ENCODE results near the gene TSPYL6. TPM values are rescaled to one million over a fixed set of nuclear protein-coding genes. Genes with fewer than 3 reads are reported as not detected.

TSPYL6 gene
- total RNA-seq, 2 donors from 2014 or later = not detected

- Histone ChIP-seq H3K36me3 (ENCODE audit: control insufficient read depth, insufficient read depth, low read length) (no peaks in the 10 kb centered on the region), H3K27me3 (ENCODE audit: control insufficient read depth, insufficient read depth, low read length, poor library complexity, severe bottlenecking) (peaks cover 62% of the 10 kb centered on the region), H3K9ac (ENCODE audit: extremely low read depth, low read length, poor library complexity, severe bottlenecking) (no peak overlapping the region), H3K9me3 (ENCODE audit: control insufficient read depth, low read length) (no peaks in the 10 kb centered on the region), H3K4me3 (ENCODE audit: low read length) (no peak overlapping the region), H3K27ac (ENCODE audit: low read depth, low read length) (no peak overlapping the region), H3K4me1 (ENCODE audit: control insufficient read depth, insufficient read depth, low read length) (peaks cover under 1% of the 10 kb centered on the region)
- DNase-seq = no peak
- WGBS, 2 experiments (ENCODE audit: insufficient coverage in 1 of 2, insufficient read length in 1 of 2) = 94 to 100% methylated on average over 2 to 3 of the region's 3 CpGs
- H3K27me3 Mint-ChIP-seq (ENCODE audit: insufficient read depth) = peaks cover 66% of the 10 kb centered on the region
- H3K36me3 Mint-ChIP-seq (ENCODE audit: low read depth) = no peaks in the 10 kb centered on the region
- H3K4me3 Mint-ChIP-seq = no peak overlapping the region
- H3K27ac Mint-ChIP-seq = no peak overlapping the region
- TF ChIP-seq, protein P1, sequence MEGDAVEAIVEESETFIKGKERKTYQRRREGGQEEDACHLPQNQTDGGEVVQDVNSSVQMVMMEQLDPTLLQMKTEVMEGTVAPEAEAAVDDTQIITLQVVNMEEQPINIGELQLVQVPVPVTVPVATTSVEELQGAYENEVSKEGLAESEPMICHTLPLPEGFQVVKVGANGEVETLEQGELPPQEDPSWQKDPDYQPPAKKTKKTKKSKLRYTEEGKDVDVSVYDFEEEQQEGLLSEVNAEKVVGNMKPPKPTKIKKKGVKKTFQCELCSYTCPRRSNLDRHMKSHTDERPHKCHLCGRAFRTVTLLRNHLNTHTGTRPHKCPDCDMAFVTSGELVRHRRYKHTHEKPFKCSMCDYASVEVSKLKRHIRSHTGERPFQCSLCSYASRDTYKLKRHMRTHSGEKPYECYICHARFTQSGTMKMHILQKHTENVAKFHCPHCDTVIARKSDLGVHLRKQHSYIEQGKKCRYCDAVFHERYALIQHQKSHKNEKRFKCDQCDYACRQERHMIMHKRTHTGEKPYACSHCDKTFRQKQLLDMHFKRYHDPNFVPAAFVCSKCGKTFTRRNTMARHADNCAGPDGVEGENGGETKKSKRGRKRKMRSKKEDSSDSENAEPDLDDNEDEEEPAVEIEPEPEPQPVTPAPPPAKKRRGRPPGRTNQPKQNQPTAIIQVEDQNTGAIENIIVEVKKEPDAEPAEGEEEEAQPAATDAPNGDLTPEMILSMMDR (conservative IDR thresholded peaks at IDR 0.05) = no peak
- no peaks in the 10 kb centered on the region for H3K9me3 Mint-ChIP-seq
- H3K4me1 Mint-ChIP-seq = peaks cover 11% of the 10 kb centered on the region
These were observed 28.8 kb upstream of the TSPYL6 start for GRCh38 chr2:54284826-54285225.

- H3K4me3 ChIP-seq (ENCODE audit: low read length) = no peak overlapping the region
- WGBS, 2 experiments (ENCODE audit: insufficient coverage in 1 of 2, insufficient read length in 1 of 2) = 34 to 40% methylated on average over 1 of the region's 2 CpGs
These were observed 23.4 kb upstream of the TSPYL6 start for GRCh38 chr2:54279385-54279784.

GRCh38 chr2:54275541-54275940 lies 19.5 kb upstream of the TSPYL6 start:
- no peak overlapping the region for H3K4me3 ChIP-seq (ENCODE audit: low read length)
- no peaks in the 10 kb centered on the region for H3K36me3 ChIP-seq (ENCODE audit: control insufficient read depth, insufficient read depth, low read length)
- Mint-ChIP-seq H3K4me3 (no peak overlapping the region), H3K4me1 (peaks cover 17% of the 10 kb centered on the region), H3K27ac (no peak overlapping the region), H3K27me3 (ENCODE audit: insufficient read depth) (peaks cover under 1% of the 10 kb centered on the region), H3K9me3 (no peaks in the 10 kb centered on the region), H3K36me3 (ENCODE audit: low read depth) (peaks cover 3% of the 10 kb centered on the region)
- H3K27ac ChIP-seq (ENCODE audit: low read depth, low read length) = no peak overlapping the region
- no peaks in the 10 kb centered on the region for H3K9me3 ChIP-seq (ENCODE audit: control insufficient read depth, low read length)
- H3K4me1 ChIP-seq (ENCODE audit: control insufficient read depth, insufficient read depth, low read length) = no peaks in the 10 kb centered on the region
- no peak for DNase-seq
- no peak overlapping the region for H3K9ac ChIP-seq (ENCODE audit: extremely low read depth, low read length, poor library complexity, severe bottlenecking)
- TF ChIP-seq, protein P1 (conservative IDR thresholded peaks at IDR 0.05) = no peak
- H3K27me3 ChIP-seq (ENCODE audit: control insufficient read depth, insufficient read depth, low read length, poor library complexity, severe bottlenecking) = peaks cover 2% of the 10 kb centered on the region
- 88% methylated on average over 2 of the region's 2 CpGs; no CpG with 5 or more reads in 1 of the 2 experiments for WGBS, 2 experiments (ENCODE audit: insufficient coverage in 1 of 2, insufficient read length in 1 of 2)

More at GRCh38 chr2:54279385-54279784, 23.4 kb upstream of the TSPYL6 start:
- TF ChIP-seq, protein P1 (conservative IDR thresholded peaks at IDR 0.05) = peak; percentile 69
- no peaks in the 10 kb centered on the region for H3K36me3 Mint-ChIP-seq (ENCODE audit: low read depth)
- peaks cover 15% of the 10 kb centered on the region for H3K27me3 Mint-ChIP-seq (ENCODE audit: insufficient read depth)
- H3K27ac Mint-ChIP-seq = no peak overlapping the region
- peaks cover 15% of the 10 kb centered on the region for H3K4me1 Mint-ChIP-seq
- DNase-seq = peak; percentile 59
- Histone ChIP-seq H3K9ac (ENCODE audit: extremely low read depth, low read length, poor library complexity, severe bottlenecking) (no peak overlapping the region), H3K27me3 (ENCODE audit: control insufficient read depth, insufficient read depth, low read length, poor library complexity, severe bottlenecking) (peaks cover 17% of the 10 kb centered on the region), H3K4me1 (ENCODE audit: control insufficient read depth, insufficient read depth, low read length) (no peaks in the 10 kb centered on the region), H3K9me3 (ENCODE audit: control insufficient read depth, low read length) (no peaks in the 10 kb centered on the region), H3K27ac (ENCODE audit: low read depth, low read length) (no peak overlapping the region), H3K36me3 (ENCODE audit: control insufficient read depth, insufficient read depth, low read length) (no peaks in the 10 kb centered on the region)
- H3K4me3 Mint-ChIP-seq = no peak overlapping the region
- H3K9me3 Mint-ChIP-seq = no peaks in the 10 kb centered on the region

Data from endodermal cell (in vitro differentiated cells).